HTERT RPE-1 (cell line): ENCODE measurements around the gene MPST.

Experiments
- in situ Hi-C: fragments of 300-500 bp; cut with MboI; formaldehyde crosslinking; loops from 4 replicates; pipeline ENCODE4 v1.14.3; 2020; ENCODE audit warnings: low sequenced_read_pairs

Gene MPST

DNA sequence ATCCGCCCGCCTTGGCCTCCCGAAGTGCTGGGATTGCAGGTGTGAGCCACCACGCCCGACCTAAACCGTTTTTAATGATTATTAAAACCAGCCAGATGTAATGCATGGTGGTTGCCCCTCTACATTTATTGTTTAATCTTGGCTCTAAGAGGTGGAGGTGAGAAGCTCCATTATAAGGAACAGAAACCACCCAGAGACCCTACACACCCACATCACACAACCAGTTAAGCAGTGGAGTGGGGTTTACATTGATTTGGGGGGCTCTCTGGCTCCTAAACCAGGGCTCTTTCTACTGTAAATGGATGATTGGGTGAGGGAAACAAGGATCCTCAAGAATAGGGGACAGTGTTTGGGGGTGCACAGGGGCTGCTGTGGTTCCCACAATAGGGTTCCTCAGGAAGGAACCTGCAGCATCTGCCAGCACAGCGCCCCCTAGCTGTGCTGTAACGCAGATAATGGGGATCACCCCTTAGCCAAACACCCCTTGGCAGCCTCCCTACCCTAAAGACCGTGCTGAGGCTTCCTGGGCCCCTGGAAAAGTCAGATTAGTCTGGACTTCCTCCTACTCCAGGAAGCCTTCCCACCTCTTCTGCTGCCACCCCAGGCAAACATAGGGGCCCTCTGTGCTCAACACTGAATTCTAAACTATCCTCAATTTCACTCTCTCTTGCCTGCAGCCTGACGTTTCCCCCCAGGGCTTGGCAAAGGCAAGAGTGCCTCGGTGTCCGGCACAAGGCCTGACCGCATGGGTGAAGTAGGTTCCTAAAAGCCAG lies 2.4 kb downstream of the MPST start:
- in situ Hi-C loops, result no loop called here

GRCh38 chr22:37022483-37023337 lies 3.2 kb downstream of the MPST start:
- in situ Hi-C loops, result no loop called here

DNA sequence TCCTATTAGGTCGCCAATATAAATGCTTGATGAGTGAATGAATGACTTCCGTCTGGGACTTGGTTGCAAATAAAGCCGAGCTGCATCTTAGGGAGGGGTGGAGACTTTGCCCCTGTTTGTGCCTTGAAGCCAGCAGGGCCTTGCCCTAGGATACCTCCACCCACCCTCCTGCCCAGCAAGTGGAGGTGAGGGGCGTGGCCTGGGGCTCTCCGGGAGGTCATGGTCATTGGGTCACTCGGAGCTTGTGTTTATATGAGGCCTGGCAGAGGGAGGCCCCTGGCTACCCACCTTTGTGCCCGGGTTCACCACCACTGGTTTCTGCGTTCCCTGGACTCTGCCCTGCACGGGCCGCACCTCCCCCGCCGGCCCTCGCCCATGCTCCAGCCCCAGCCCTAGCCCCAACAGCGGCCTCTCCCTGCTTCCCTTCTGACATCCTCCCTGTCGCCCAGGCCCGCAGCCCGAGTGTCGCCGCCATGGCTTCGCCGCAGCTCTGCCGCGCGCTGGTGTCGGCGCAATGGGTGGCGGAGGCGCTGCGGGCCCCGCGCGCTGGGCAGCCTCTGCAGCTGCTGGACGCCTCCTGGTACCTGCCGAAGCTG lies 4.3 kb downstream of the MPST start:
- in situ Hi-C loops, result no loop called here

GRCh38 chr22:37024339-37025157 lies 5.0 kb downstream of the MPST start:
- in situ Hi-C loops, result no loop called here

DNA sequence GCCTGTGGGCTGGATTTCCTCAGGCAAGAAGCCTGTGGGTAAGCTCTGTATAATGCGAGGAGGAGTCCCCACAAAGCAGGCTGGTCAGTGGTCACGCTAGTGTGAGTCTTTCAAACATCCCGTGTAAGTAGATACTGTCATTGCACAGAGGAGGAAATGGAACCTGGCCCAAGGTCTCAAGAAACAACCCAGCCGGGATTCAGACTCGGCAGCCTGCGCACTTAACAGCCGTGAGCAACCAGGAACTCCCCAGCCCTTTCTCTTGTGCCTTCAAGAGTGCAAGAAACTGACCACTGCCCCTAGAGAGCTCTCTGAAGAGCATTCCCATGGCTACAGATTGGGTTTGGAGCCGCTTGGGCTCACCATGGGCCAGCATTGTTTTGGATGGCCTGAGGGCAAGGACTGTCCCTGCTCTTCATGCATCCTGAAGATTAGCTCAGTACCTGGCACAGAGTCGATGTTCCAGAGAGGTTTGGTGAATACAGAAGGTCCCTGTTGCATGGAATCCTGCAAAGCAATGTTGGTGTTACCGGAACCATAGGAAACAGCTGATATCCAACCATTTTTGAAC lies 6.0 kb downstream of the MPST start:
- in situ Hi-C loops, result no loop called here

DNA sequence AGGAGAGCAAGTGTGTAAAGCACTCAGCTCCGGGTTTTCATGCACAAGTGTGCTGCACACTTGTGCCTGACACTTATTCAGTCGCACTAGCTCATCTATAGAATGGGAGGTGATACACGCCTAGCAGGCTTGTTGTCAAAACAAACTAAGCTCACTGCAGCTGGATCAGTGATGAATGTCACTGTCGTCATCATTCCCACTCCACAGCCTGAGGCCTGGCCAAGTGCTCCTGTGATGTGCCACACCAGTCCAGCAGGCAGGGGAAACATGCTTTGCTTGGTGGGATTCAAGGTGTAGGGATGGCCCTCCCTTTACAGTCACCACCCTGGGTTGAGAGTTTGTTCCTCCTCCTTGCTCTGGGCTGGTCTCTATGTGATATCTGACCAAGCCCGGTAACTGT lies 6.8 kb downstream of the MPST start:
- in situ Hi-C loops, result no loop called here

GRCh38 chr22:37027556-37027955 lies 8.0 kb downstream of the MPST start:
- in situ Hi-C loops, result no loop called here

DNA sequence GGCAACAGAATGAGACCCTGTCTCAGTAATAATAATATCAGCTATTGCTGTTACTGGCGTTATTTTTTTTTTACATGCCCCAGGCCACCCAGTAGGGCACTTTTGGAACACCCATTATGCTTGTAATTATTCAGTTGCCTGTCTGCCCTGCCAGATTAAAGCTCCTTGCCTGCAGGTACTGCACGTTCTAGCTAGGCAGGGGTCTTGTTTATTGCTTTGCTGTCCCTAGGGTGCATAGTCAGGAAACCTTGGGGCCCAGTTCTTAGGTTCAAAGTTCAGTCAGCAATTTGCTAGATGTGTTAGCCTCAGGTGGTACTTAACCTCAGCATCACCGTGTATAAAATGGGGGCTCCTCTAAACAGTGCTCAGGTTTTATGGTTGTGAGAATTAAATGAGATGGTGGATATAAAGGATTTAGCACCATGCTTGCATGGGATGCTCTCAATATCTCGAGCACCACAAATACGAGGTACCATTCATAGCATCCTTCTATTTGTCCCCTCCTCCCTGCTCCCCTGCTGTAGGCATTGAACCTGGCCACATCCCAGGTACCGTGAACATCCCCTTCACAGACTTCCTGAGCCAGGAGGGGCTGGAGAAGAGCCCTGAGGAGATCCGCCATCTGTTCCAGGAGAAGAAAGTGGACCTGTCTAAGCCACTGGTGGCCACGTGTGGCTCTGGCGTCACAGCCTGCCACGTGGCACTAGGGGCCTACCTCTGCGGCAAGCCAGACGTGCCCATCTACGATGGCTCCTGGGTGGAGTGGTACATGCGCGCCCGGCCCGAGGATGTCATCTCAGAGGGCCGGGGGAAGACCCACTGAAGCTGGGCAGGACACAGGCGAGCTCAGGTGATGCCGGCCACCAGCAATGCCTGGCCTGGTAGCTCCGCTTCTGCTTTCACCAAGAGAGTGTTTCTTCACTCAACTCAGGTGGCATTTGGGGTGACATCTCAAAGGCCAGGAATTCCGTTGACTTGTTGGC lies 9.4 kb downstream of the MPST start:
- in situ Hi-C loops, result no loop called here

GRCh38 chr22:37030560-37031281 lies 11.2 kb downstream of the MPST start:
- in situ Hi-C loops, result no loop called here

DNA sequence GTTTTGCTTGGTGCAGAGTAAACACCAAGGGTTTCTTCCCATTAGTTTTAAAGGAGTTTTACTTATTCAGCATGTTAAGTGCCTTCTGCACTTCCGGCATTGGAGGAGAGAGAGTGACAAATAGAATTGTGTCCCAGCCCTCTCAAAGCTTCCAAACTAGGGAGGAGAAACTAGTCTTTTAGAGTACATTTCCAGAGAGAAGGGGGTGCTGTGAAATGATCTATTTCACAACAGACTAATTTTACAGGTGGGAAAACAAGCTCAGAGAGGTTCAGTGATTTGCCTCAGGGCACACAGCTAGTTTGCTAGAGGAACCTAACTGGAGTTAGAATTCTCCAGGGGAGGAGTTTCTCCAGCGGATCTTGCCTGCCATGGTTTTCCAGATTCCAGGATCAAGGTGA lies 12.6 kb downstream of the MPST start:
- in situ Hi-C loops, result no loop called here

DNA sequence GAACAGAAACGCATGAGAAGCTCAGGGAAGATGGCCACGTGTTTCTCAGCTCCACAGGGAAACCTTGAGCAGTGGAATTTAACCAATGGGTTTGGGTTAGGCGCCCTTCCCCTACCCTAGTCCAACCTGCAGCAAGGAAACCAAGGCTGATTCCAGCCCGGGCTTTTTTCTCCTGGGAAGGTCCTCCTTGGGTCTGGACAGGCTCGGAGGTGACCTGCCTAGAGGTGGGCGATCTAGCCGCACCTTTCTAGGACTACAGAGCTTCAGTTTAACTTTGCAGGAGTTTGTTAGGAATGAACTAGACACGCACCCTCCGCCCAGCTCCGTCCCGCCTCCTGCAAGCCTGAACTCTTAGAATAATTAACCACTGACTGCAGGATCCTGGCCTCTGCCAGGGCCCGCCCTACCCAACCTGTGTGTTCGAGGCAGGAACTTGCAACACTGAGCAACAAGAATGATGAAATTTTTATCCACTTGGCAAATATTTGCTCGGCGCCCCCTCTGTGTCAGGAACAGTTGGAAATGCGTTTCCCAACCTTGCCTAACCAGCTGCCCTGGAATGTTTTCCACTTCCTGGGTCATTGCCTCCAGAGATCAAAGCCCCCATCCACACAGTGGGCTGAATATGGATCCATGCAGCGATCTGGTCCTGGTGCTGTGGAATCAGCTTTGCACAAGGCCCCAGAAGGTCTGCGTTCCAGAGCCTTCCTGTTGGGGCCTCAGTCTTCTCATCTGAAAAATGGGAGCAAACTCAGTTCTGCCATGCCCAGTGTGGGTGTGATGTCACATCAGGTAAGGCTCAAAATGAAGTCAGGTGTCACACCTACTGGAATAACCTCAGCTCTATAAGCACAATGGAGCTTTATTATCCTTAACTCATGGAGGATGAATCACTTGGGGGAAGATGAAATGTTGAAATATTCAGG lies 13.3 kb downstream of the MPST start:
- in situ Hi-C loops, result no loop called here

DNA sequence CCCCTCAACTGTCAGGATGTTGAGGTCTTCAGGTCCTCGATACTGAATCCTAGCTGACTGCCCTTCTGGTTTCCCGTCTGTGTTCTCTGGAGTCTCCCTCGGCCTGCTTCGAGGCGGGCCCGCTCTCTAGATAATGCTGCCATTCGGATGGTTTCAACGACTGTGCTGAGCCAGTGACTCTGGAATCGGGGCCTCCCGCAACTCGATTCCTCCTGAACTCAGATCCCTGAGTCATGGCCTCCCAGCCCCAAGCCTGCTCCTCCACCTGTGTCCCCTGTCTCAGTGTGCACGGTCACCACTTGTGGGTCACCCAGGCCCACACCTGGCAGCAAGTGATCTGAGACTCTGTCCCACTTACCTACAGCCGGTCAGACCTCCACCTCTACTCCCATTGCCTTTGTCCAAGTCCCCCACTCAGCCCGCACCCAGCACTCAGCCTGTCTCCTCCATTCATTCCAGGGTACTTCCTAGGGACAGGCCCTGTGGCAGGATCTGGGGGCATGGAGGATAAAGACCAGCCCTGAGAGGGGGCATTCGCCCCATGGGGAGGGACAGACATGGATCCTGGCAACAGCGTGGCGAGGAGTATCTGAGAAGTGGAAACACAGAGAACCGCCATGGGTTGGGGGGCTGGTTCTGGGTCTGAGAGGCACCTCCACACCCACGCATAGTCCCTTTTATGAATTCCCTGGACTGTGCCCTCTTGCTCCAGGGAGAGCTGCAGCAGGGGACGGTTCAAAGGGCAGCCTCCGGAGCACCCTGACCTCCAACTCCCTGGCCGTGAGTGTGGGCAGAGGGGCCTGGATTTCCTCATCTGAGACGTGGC lies 14.3 kb downstream of the MPST start:
- in situ Hi-C loops, result no loop called here

DNA sequence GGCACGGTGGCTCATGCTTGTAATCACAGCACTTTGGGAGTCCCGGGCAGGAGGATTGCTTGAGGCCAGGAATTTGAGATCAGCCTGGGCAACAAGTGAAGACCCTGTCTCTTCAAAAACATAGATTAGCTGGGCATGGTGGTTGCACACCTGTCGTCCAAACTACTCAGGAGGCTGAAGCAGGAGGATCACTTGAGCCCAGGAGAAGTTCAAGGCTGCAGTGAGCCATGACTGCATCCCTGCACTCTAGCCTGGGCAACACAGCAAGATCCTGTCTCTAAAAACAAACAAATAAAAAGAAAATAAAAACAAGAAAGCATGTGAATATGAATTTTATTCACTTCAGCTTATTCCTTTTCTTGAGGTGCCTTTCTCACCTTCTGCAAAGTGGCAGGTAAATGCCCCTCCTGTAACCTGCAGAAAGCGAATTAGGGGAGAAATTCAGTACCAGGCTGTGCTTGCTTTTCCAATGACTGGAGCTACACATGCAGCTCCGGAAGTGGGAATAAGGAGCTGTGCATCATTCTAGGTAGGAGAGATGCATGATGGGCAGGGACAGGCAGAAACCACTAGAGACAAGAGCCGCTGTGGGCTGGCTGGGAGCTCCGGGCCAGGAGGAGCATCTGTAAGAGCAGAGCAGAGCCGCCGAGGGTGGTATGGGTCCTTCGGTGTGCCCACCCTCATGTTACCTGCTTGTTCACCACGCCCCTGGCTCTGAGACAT lies 17.3 kb downstream of the MPST start:
- in situ Hi-C loops, result no loop called here

DNA sequence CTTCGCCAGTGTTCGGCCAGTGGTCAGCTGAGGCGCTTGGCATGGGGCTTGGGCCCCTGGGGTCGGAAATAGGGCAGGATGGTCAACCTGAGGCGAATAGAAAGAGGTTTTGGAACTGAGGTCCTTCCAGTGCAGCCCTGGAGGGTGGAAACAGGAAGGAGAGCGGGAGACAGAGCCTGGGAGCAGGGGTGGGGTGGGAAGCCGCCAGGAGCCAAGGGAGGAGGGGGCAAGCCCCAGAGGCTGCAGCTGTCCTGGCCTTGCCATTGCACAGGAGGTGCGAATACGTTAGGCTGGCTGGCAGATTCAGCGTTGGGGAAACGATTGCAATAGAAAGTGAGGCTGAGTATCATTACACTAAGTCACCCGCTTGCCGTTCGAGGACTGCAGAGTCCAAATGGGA lies 18.1 kb downstream of the MPST start:
- in situ Hi-C loops, result no loop called here

- in situ Hi-C loops, result no loop called here
Observed at GRCh38 chr22:37039466-37039865, 19.9 kb downstream of the MPST start.

DNA sequence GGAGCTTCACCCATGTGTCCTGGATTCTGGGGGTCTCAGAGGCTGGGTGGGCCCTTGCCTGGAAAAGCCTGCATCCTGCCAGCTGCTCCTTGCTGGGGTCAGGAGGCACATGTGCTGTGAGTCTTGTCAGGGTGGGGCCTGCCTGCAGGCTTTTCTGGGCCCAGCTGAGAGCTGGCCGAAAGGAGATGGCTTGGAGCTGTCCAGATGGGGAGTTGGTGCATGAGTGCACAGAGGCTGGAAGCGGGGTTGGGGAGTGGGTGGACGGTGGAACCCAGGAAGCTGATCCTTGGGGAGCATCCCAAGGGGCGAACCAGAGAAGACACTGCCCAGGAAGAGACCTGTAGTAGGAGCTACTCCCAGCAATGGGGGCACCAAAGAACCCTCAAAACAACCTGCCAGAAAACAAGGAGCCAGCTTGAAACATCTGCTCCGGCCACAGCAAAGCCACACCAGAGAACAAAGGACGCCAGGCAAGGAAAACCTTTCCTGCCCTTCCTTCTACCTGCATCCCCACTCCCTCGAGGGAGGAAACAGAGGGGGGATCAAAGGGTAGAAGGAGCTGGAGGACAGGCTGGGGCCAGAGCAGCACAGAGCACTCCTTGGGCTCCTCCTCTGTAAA lies 23.8 kb downstream of the MPST start:
- in situ Hi-C loops, result no loop called here
